HCT116 (cell line): ENCODE measurements around the gene IL1RAPL1. TPM values are rescaled to one million over a fixed set of nuclear protein-coding genes. Genes with fewer than 3 reads are reported as not detected.
A peak's percentile ranks its signal among the peaks of the same experiment; 100 is the strongest.

ENCODE experiments used
- ATAC-seq: fragments of 200-7000 bp; cut with Tn5 transposase; 2 replicates; pipeline ENCODE4 v1.9.1; 2020; ENCODE audit warnings: mild to moderate bottlenecking, moderate library complexity
- BruUV-seq: library from RNA; stranded (reverse); fragments of 400-500 nt; replicated peaks from 2 replicates; lab custom pipeline; 2021; lab: Mats Ljungman, UMichigan
- CTCF ChIA-PET: fragments of 300-600 bp; sonication (Branson Sonifier 250); formaldehyde crosslinking; loops from one replicate; lab custom pipeline; 2021; ENCODE audit warnings: antibody characterized with exemption; lab: Charles Lee
- POLR2A ChIA-PET: fragments of 300-600, 350-600 bp; sonication (Branson Sonifier 250); formaldehyde crosslinking; loops from one replicate; lab custom pipeline; 2021; ENCODE audit warnings: antibody characterized with exemption; lab: Charles Lee
- RAD21 ChIA-PET, 2 experiments: fragments of 300-600 bp; sonication (Branson Sonifier 250); formaldehyde crosslinking; loops; one replicate each; lab custom pipeline; 2023; ENCODE audit warnings: low total read pairs in 2 of 2; ENCODE audit not compliant: uncharacterized antibody in 2 of 2, unreplicated experiment in 2 of 2, low non-redundant PET in 1 of 2; lab: Charles Lee
- DNase-seq: peaks from one replicate; pipeline ENCODE4 v3.0.0-alpha.2; 2010; ENCODE audit warnings: low read depth, low spot score
- H2AFZ ChIP-seq: fragments of 200-600 bp; shearing (Covaris generic), sonication (generic); 2 replicates; pipeline ENCODE4 v1.6.1; 2017; ENCODE audit warnings: low read depth, mixed run types, mixed read lengths, antibody characterized with exemption, low read length; ENCODE audit not compliant: poor library complexity, severe bottlenecking
- H3K27ac ChIP-seq: 2 replicates; pipeline ENCODE4 v1.5.1; 2012; ENCODE audit warnings: low read depth, low read length
- H3K27me3 ChIP-seq: fragments of 200-600 bp; sonication (generic); 2 replicates; pipeline ENCODE4 v1.6.1; 2016; ENCODE audit warnings: mixed run types, low read length, mixed read lengths; ENCODE audit not compliant: insufficient read depth
- H3K36me3 ChIP-seq, 2 experiments: fragments of 200-500 bp in 1 of 2; fragments of 200-600 bp in 1 of 2; sonication (Bioruptor generic) in 1 of 2; sonication (generic) in 1 of 2; 2 replicates each; pipeline versions ENCODE4 v1.5.1 to v1.6.1; 2014 to 2016; ENCODE audit warnings: low read length in 2 of 2, inconsistent platforms in 1 of 2, mixed read lengths in 1 of 2, mixed run types in 1 of 2; ENCODE audit not compliant: insufficient read depth in 2 of 2, control insufficient read depth in 1 of 2
- H3K4me1 ChIP-seq, 2 experiments: fragments of 200-600 bp in 1 of 2; sonication (generic) in 1 of 2; 2 replicates each; pipeline versions ENCODE4 v1.5.1 to v1.6.1; 2012 to 2017; ENCODE audit warnings: low read length in 2 of 2, inconsistent platforms in 1 of 2, mild to moderate bottlenecking in 1 of 2, mixed read lengths in 1 of 2, mixed run types in 1 of 2, moderate library complexity in 1 of 2; ENCODE audit not compliant: insufficient read depth in 2 of 2, control insufficient read depth in 1 of 2
- H3K4me2 ChIP-seq: fragments of 200-600 bp; sonication (generic); 2 replicates; pipeline ENCODE4 v1.6.1; 2017; ENCODE audit warnings: mixed run types, low read length, mixed read lengths
- H3K4me3 ChIP-seq, 2 experiments: fragments of 200-600 bp in 1 of 2; sonication (generic) in 1 of 2; replicated peaks in 1 of 2; 2 replicates each; pipeline ENCODE4 v1.5.1; 2011 to 2016; ENCODE audit warnings: low read length in 2 of 2, control low read depth in 1 of 2, low read depth in 1 of 2, mild to moderate bottlenecking in 1 of 2, mixed read lengths in 1 of 2, mixed run types in 1 of 2
- H3K79me2 ChIP-seq: fragments of 200-600 bp; sonication (generic); 2 replicates; pipeline ENCODE4 v1.6.1; 2017; ENCODE audit warnings: mild to moderate bottlenecking, mixed run types, low read length, moderate library complexity, mixed read lengths; ENCODE audit not compliant: insufficient read depth
- H3K9ac ChIP-seq: fragments of 200-600 bp; sonication (generic); 2 replicates; pipeline ENCODE4 v1.6.1; 2016; ENCODE audit warnings: low read length, mixed read lengths
- H3K9me2 ChIP-seq: fragments of 200-600 bp; sonication (generic), shearing (Covaris generic); 2 replicates; pipeline ENCODE4 v1.6.1; 2017; ENCODE audit warnings: mixed run types, mild to moderate bottlenecking, moderate library complexity; ENCODE audit not compliant: insufficient read depth
- H3K9me3 ChIP-seq, 2 experiments: fragments of 200-500 bp in 1 of 2; fragments of 200-600 bp in 1 of 2; sonication (Bioruptor generic) in 1 of 2; sonication (generic) in 1 of 2; 2 replicates each; pipeline ENCODE4 v1.6.1; 2014 to 2017; ENCODE audit warnings: low read length in 2 of 2, mixed read lengths in 2 of 2, inconsistent platforms in 1 of 2, low read depth in 1 of 2, mild to moderate bottlenecking in 1 of 2, mixed run types in 1 of 2, moderate library complexity in 1 of 2; ENCODE audit not compliant: control insufficient read depth in 1 of 2, insufficient read depth in 1 of 2
- H4K20me1 ChIP-seq: fragments of 200-600 bp; sonication (generic), shearing (Covaris generic); 2 replicates; pipeline ENCODE4 v1.6.1; 2017; ENCODE audit warnings: mixed run types, mild to moderate bottlenecking, moderate library complexity; ENCODE audit not compliant: insufficient read depth
- CBX3 ChIP-seq: IDR thresholded peaks from 2 replicates; pipeline ENCODE4 v1.6.1; 2012; ENCODE audit warnings: low read depth
- CTCF ChIP-seq, 3 experiments: fragments of 200-600 bp in 1 of 3; sonication (generic) in 1 of 3; IDR thresholded peaks in 2 of 3; conservative IDR thresholded peaks in 1 of 3; 2 replicates each; pipeline ENCODE4 v1.5.1; 2012 to 2017; ENCODE audit warnings: low read depth in 2 of 3, low read length in 2 of 3, antibody characterized with exemption in 1 of 3, borderline replicate concordance in 1 of 3, control low read depth in 1 of 3, mild to moderate bottlenecking in 1 of 3, mixed read lengths in 1 of 3, mixed run types in 1 of 3, moderate library complexity in 1 of 3; ENCODE audit not compliant: insufficient read depth in 1 of 3
- EGR1 ChIP-seq: IDR thresholded peaks from 2 replicates; pipeline ENCODE4 v1.6.1; 2012; ENCODE audit warnings: low read depth
- ELF1 ChIP-seq: IDR thresholded peaks from 2 replicates; pipeline ENCODE4 v1.6.1; 2012; ENCODE audit warnings: low read depth, borderline replicate concordance
- EZH2 ChIP-seq: fragments of 200-600 bp; sonication (generic); IDR thresholded peaks from 2 replicates; pipeline ENCODE4 v1.6.1; 2017; ENCODE audit warnings: antibody characterized with exemption, mixed run types
- EZH2phosphoT487 ChIP-seq: fragments of 200-600 bp; IDR thresholded peaks from 2 replicates; pipeline ENCODE4 v1.6.1; 2018; ENCODE audit warnings: antibody characterized with exemption, borderline replicate concordance
- FOSL1 ChIP-seq: IDR thresholded peaks from 2 replicates; pipeline ENCODE4 v1.6.1; 2012; ENCODE audit warnings: low read depth
- JUND ChIP-seq: IDR thresholded peaks from 2 replicates; pipeline ENCODE4 v1.6.1; 2012
- MAX ChIP-seq: IDR thresholded peaks from 2 replicates; pipeline ENCODE4 v1.6.1; 2012
- POLR2A ChIP-seq: IDR thresholded peaks from 2 replicates; pipeline ENCODE4 v1.7.0; 2011; ENCODE audit warnings: borderline replicate concordance; ENCODE audit not compliant: insufficient read depth, insufficient read length; ENCODE audit errors: extremely low read depth
- POLR2AphosphoS5 ChIP-seq: IDR thresholded peaks from 2 replicates; pipeline ENCODE4 v1.6.1; 2011; ENCODE audit warnings: mild to moderate bottlenecking, low read depth, low read length, moderate library complexity
- RAD21 ChIP-seq: IDR thresholded peaks from 2 replicates; pipeline ENCODE4 v1.6.1; 2012; ENCODE audit warnings: low read depth, mild to moderate bottlenecking
- REST ChIP-seq: IDR thresholded peaks from 2 replicates; pipeline ENCODE4 v1.6.1; 2012; ENCODE audit warnings: low read depth
- SIN3A ChIP-seq: IDR thresholded peaks from 2 replicates; pipeline ENCODE4 v1.6.1; 2012; ENCODE audit warnings: low read depth
- SP1 ChIP-seq: IDR thresholded peaks from 2 replicates; pipeline ENCODE4 v1.6.1; 2012; ENCODE audit warnings: low read depth
- SRF ChIP-seq: IDR thresholded peaks from 2 replicates; pipeline ENCODE4 v1.6.1; 2012; ENCODE audit warnings: low read depth
- TCF7L2 ChIP-seq: IDR thresholded peaks from 2 replicates; pipeline ENCODE4 v1.7.0; 2011; ENCODE audit warnings: borderline replicate concordance, inconsistent platforms; ENCODE audit not compliant: insufficient read depth, insufficient read length; ENCODE audit errors: extremely low read depth
- YY1 ChIP-seq: IDR thresholded peaks from 2 replicates; pipeline ENCODE4 v1.6.1; 2011; ENCODE audit warnings: low read length, low read depth, moderate library complexity, mild to moderate bottlenecking; ENCODE audit not compliant: insufficient replicate concordance; ENCODE audit errors: extremely low read depth
- ZFX ChIP-seq: fragments of 450-650 bp; IDR thresholded peaks from 2 replicates; pipeline ENCODE4 v1.6.1; 2017
- intact Hi-C: fragments of 100-400 bp; cut with micrococcal nuclease; formaldehyde crosslinking; loops from 2 replicates; pipeline ENCODE4 v1.10.0; 2022
- total RNA-seq: library from RNA; stranded (reverse); gene quantifications from one replicate; pipeline ENCODE4 v1.2.1, GENCODE V29; 2021; ENCODE audit not compliant: unreplicated experiment

IL1RAPL1 gene
- total RNA-seq, 1 experiment from 2014 or later, result 2.8 TPM

GRCh38 chrX:28639451-28639850 lies 52.2 kb downstream of the IL1RAPL1 start:
- peaks cover 30 to 53% of the 10 kb centered on the region in 2 experiments for H3K4me1 ChIP-seq
- BruUV-seq, result no TSS peak
- H3K9ac ChIP-seq, result peak overlapping the region; percentile 60
- H3K36me3 ChIP-seq, result 0 out of 4 replicates have a peak, but pooled peaks cover 0 to 4% of the 10 kb centered on the region in 2 experiments
- RAD21 ChIA-PET, result no interaction called here
- H3K27me3 ChIP-seq, result no peaks in the 10 kb centered on the region
- H3K9me3 ChIP-seq, result no peaks in the 10 kb centered on the region
- DNase-seq (peak; percentile 74), ATAC-seq (peak; percentile 85)
- peak overlapping the region; percentile 78 for H3K4me2 ChIP-seq
- peak overlapping the region; percentile 85 for H3K27ac ChIP-seq
- CTCF ChIA-PET, result no interaction called here
- H3K9me2 ChIP-seq, result no peaks in the 10 kb centered on the region
- POLR2A ChIA-PET, result no interaction called here
- no peaks in the 10 kb centered on the region for H4K20me1 ChIP-seq
- no peak overlapping the region for H2AFZ ChIP-seq
- intact Hi-C loops, result no loop called here
- TF ChIP-seq POLR2A, result no peak
- TF ChIP-seq CTCF (IDR thresholded peaks at IDR 0.05 in 2 of 3, conservative IDR thresholded peaks at IDR 0.05 in 1 of 3; ENCODE audit: borderline replicate concordance in 1 of 3, insufficient read depth in 1 of 3, low read depth in 2 of 3, low read length in 2 of 3), result no peak
- no peak for TF ChIP-seq YY1
- peak; percentile 85 for TF ChIP-seq SP1
- TF ChIP-seq MAX, result peak; percentile 23; the same call in 1 of the 2 replicates
- TF ChIP-seq REST, result no peak
- TF ChIP-seq EZH2phosphoT487, result no peak
- peak; percentile 72 for TF ChIP-seq TCF7L2
- TF ChIP-seq CBX3, result no peak; the same call in 1 of the 2 replicates
- TF ChIP-seq JUND, result peak; percentile 68
- no peak; the same call in 1 of the 2 replicates for TF ChIP-seq RAD21
- no peak for TF ChIP-seq SRF
- no peak for TF ChIP-seq EZH2
- peak; percentile 43; the same call in 1 of the 2 replicates for TF ChIP-seq SIN3A
- TF ChIP-seq FOSL1, result peak; percentile 38; the same call in 1 of the 2 replicates
- TF ChIP-seq POLR2AphosphoS5, result peak; percentile 60
- TF ChIP-seq ELF1, result peak; percentile 7; the same call in 1 of the 2 replicates
- TF ChIP-seq EGR1, result no peak
- TF ChIP-seq ZFX, result no peak
- peaks cover 22% of the 10 kb centered on the region for H3K79me2 ChIP-seq
- peak overlapping the region in 1 of 2 experiments; percentile 44; a peak in 2 of 4 replicates for H3K4me3 ChIP-seq
